Measurements from ENCODE around the gene CTSE.
"Not testable (repeated sequence)": the region's sequence is repeated elsewhere in the genome, so short reads cannot be mapped to it uniquely, and the experiment has no call there.

The CTSE gene

GRCh38 chr1:206062464-206062863 lies 38.8 kb upstream of the CTSE start:
- DNase-seq (ENCODE audit: low spot score): no peak
- no peak for TF ChIP-seq CTCF (IDR thresholded peaks at IDR 0.05; ENCODE audit: extremely low read depth, missing control alignments)

- no peak for TF ChIP-seq CTCF (IDR thresholded peaks at IDR 0.05; ENCODE audit: extremely low read depth, missing control alignments)
- no peak for DNase-seq (ENCODE audit: low spot score)
Measured at GRCh38 chr1:206060844-206061243, 37.1 kb upstream of the CTSE start.

- no peak for DNase-seq (ENCODE audit: low spot score)
- no peak for TF ChIP-seq CTCF (IDR thresholded peaks at IDR 0.05; ENCODE audit: extremely low read depth, missing control alignments)
Measured at GRCh38 chr1:206059355-206059915, 35.7 kb upstream of the CTSE start.

- no peak for DNase-seq (ENCODE audit: low spot score)
- no peak for TF ChIP-seq CTCF (IDR thresholded peaks at IDR 0.05; ENCODE audit: extremely low read depth, missing control alignments)
Measured at GRCh38 chr1:206058927-206059292, 35.2 kb upstream of the CTSE start.

GRCh38 chr1:206058289-206058926 lies 34.7 kb upstream of the CTSE start:
- DNase-seq (ENCODE audit: low spot score): not testable (repeated sequence)

- DNase-seq (ENCODE audit: low spot score): not testable (repeated sequence)
Measured at GRCh38 chr1:206055639-206056323, 32.1 kb upstream of the CTSE start.

GRCh38 chr1:206055069-206055625 lies 31.5 kb upstream of the CTSE start:
- DNase-seq (ENCODE audit: low spot score): not testable (repeated sequence)

- not testable (repeated sequence) for DNase-seq (ENCODE audit: low spot score)
Measured at GRCh38 chr1:206053616-206054015, 29.9 kb upstream of the CTSE start.

- DNase-seq (ENCODE audit: low spot score): not testable (repeated sequence)
Measured at GRCh38 chr1:206052919-206053610, 29.4 kb upstream of the CTSE start, which contains the start of gene RHEX. RHEX (plus strand) TSS chr1:206053173; CDS start chr1:206097829, 44,656 bp downstream.

GRCh38 chr1:206052231-206052865 lies 28.7 kb upstream of the CTSE start:
- DNase-seq (ENCODE audit: low spot score): not testable (repeated sequence)
